Activated CD8-positive, alpha-beta memory T cell treated with anti-CD3 and anti-CD28 coated beads, Interleukin-2, amount 50 U/mL, for 48 hours (primary cell): ENCODE measurements around the gene LDLR.
"Not testable (repeated sequence)": the region's sequence is repeated elsewhere in the genome, so short reads cannot be mapped to it uniquely, and the experiment has no call there.

Experiments
- DNase-seq: peaks from one replicate; pipeline ENCODE4 v3.0.0-alpha.2; 2020

The LDLR gene

GRCh38 chr19:11177592-11177991 is 88.3 kb downstream of the LDLR start:
- no peak for DNase-seq

- DNase-seq = not testable (repeated sequence)
Measured at GRCh38 chr19:11179145-11179465, 89.8 kb downstream of the LDLR start.

GRCh38 chr19:11179716-11180297 is 90.5 kb downstream of the LDLR start:
- no peak for DNase-seq

GRCh38 chr19:11180346-11180745 is 91.1 kb downstream of the LDLR start:
- DNase-seq = no peak

- not testable (repeated sequence) for DNase-seq
Measured at GRCh38 chr19:11180975-11181374, 91.7 kb downstream of the LDLR start.

GRCh38 chr19:11181488-11181887 is 92.2 kb downstream of the LDLR start:
- no peak for DNase-seq
